ENCODE data around the gene C21orf58.

- TF ChIP-seq EZH2 (IDR thresholded peaks at IDR 0.05; ENCODE audit: insufficient read depth, poor library complexity, severe bottlenecking) (no peak), EZH2phosphoT487 (IDR thresholded peaks at IDR 0.05; ENCODE audit: insufficient read depth, low read depth) (no peak)
These were observed 861 bp upstream of the C21orf58 start for GRCh38 chr21:46324390-46325072.

All from GM23248 (cell line).